ENCODE measurements around the gene SGK1.
"Not testable (repeated sequence)": the region's sequence is repeated elsewhere in the genome, so short reads cannot be mapped to it uniquely, and the experiment has no call there.

The SGK1 gene

DNA sequence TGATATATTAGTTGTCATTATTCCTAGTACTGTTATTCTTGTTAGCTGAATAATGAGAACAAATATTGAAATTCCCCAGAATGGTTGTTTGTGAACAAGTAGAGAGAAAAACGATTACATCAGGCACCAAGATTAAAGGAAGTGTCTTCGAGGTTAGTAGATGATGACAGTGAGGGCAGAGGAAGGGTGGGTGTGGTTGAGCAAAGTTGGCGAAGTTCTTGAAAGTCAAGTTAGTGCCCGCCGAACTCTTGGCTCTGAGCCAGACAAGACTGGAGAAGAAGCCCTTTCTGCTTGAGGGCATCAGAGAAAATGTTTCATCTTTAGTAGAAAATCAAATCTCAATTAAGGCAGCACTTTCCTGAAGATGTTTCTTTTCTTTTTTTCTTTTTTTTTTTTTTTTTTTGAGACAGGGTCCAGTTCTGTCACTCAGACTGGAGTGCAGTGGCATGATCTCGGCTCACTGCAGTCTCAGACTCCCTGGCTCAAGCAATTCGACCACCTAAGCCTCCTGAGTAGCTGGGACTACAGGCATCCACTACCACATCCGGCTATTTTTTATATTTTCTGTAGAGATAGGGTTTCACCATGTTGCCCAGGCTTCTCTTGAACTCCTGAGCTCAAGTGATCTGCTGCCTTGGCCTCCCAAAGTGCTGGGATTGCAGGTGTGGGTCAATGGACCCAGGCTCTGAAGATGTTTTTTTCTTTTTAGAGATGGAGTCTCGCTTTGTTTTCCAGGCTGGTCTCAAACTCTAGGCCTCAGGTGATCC is 77.1 kb downstream of the SGK1 start:
- Histone ChIP-seq H3K9me3 (ENCODE audit: control extremely low read depth in 1 of 5, control insufficient read depth in 4 of 5, insufficient read depth in 2 of 5, low read depth in 1 of 5, low read length in 4 of 5) (no peaks in the 10 kb centered on the region), H3K4me3 (ENCODE audit: control insufficient read depth in 1 of 7, extremely low read depth in 1 of 7, insufficient read depth in 4 of 7, low read depth in 2 of 7, low read length in 6 of 7) (no peak overlapping the region), H3K4me1 (ENCODE audit: control extremely low read depth in 1 of 4, control insufficient read depth in 4 of 4, insufficient read depth in 4 of 4, low read length in 3 of 4) (peaks cover 3 to 5% (median 3%) of the 10 kb centered on the region in 4 experiments), H3K27me3 (replicated peaks in 2 of 5; ENCODE audit: control insufficient read depth in 4 of 5, insufficient read depth in 5 of 5, low read length in 4 of 5) (no peaks in the 10 kb centered on the region), H3K27ac (ENCODE audit: insufficient read depth in 1 of 2, low read depth in 1 of 2, low read length in 2 of 2, poor library complexity in 1 of 2, severe bottlenecking in 2 of 2) (no peak overlapping the region), H3K36me3 (ENCODE audit: control insufficient read depth in 4 of 4, insufficient read depth in 4 of 4, low read length in 3 of 4) (no peaks in the 10 kb centered on the region)
- WGBS (ENCODE audit: insufficient coverage), result 78% methylated on average over 6 of the region's 9 CpGs
- DNase-seq, result peak; percentile 42 to 83 (median 82)
- ChIA-PET CTCF (interaction anchor here (1.0 kb wide), 1 partner anchor 65 kb away, joined by 3 read pairs; no protein-coding TSS in a partner anchor), POLR2A (no interaction called here)

- no peak for DNase-seq
- Histone ChIP-seq H3K27ac (ENCODE audit: insufficient read depth in 1 of 2, low read depth in 1 of 2, low read length in 2 of 2, poor library complexity in 1 of 2, severe bottlenecking in 2 of 2) (no peak overlapping the region), H3K9me3 (ENCODE audit: control extremely low read depth in 1 of 5, control insufficient read depth in 4 of 5, insufficient read depth in 2 of 5, low read depth in 1 of 5, low read length in 4 of 5) (no peaks in the 10 kb centered on the region), H3K27me3 (replicated peaks in 2 of 5; ENCODE audit: control insufficient read depth in 4 of 5, insufficient read depth in 5 of 5, low read length in 4 of 5) (no peaks in the 10 kb centered on the region), H3K4me1 (ENCODE audit: control extremely low read depth in 1 of 4, control insufficient read depth in 4 of 4, insufficient read depth in 4 of 4, low read length in 3 of 4) (peaks cover 3 to 12% (median 5%) of the 10 kb centered on the region in 4 experiments), H3K4me3 (ENCODE audit: control insufficient read depth in 1 of 7, extremely low read depth in 1 of 7, insufficient read depth in 4 of 7, low read depth in 2 of 7, low read length in 6 of 7) (no peak overlapping the region), H3K36me3 (ENCODE audit: control insufficient read depth in 4 of 4, insufficient read depth in 4 of 4, low read length in 3 of 4) (no peaks in the 10 kb centered on the region)
- WGBS (ENCODE audit: insufficient coverage), result 60% methylated on average over 3 of the region's 6 CpGs
- POLR2A ChIA-PET, result no interaction called here
- CTCF ChIA-PET, result no interaction called here
Observed at GRCh38 chr6:134238960-134239795, 78.7 kb downstream of the SGK1 start.

- Histone ChIP-seq H3K4me3 (ENCODE audit: control insufficient read depth in 1 of 7, extremely low read depth in 1 of 7, insufficient read depth in 4 of 7, low read depth in 2 of 7, low read length in 6 of 7) (no peak overlapping the region), H3K4me1 (ENCODE audit: control extremely low read depth in 1 of 4, control insufficient read depth in 4 of 4, insufficient read depth in 4 of 4, low read length in 3 of 4) (peaks cover 3 to 12% (median 5%) of the 10 kb centered on the region in 4 experiments), H3K27ac (ENCODE audit: insufficient read depth in 1 of 2, low read depth in 1 of 2, low read length in 2 of 2, poor library complexity in 1 of 2, severe bottlenecking in 2 of 2) (no peak overlapping the region), H3K36me3 (ENCODE audit: control insufficient read depth in 4 of 4, insufficient read depth in 4 of 4, low read length in 3 of 4) (no peaks in the 10 kb centered on the region), H3K27me3 (replicated peaks in 2 of 5; ENCODE audit: control insufficient read depth in 4 of 5, insufficient read depth in 5 of 5, low read length in 4 of 5) (no peaks in the 10 kb centered on the region), H3K9me3 (ENCODE audit: control extremely low read depth in 1 of 5, control insufficient read depth in 4 of 5, insufficient read depth in 2 of 5, low read depth in 1 of 5, low read length in 4 of 5) (no peaks in the 10 kb centered on the region)
- CTCF ChIA-PET, result no interaction called here
- POLR2A ChIA-PET, result no interaction called here
- DNase-seq, result no peak
- WGBS (ENCODE audit: insufficient coverage), result no CpG with 5 or more reads among the region's 2 CpGs
Observed at GRCh38 chr6:134238006-134238405, 79.9 kb downstream of the SGK1 start.

DNA sequence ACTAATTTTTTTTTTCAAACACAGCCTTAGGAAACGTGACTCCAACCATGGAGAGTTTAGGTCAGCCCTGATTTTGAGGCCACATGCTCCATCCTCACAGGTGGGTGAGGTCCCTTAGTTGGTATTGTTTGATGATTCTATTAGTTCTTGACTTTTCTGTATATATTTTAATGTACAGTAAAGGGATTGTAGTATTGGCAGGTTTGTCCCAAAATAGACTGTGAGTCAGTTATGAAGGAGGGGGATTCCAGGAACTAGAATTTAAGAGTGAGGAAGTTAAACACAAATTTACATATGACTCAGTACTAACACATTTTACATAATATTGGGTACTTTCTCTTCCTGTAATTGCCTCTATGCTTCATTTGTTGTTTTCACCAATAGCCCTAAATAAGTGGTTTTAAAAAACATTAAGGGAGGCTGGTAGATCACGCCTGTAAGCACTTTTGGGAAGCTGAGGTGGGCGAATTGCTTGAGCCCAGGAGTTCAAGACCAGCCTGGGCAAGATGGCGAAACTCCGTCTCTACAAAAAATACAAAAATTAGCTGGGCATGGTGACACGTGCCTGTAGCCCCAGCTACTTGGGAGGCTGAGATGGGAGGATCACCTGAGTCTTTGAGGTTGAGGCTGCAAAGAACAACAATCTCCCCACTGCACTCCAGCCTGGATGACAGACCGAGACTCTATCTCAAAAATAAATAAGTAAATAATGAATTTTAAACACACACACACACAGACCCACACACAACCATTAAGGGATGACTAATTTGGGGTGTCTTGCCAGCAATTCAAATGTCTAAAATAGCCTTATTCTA is 81.8 kb downstream of the SGK1 start:
- no peaks in the 10 kb centered on the region for H3K9me3 ChIP-seq (ENCODE audit: control extremely low read depth in 1 of 5, control insufficient read depth in 4 of 5, insufficient read depth in 2 of 5, low read depth in 1 of 5, low read length in 4 of 5)
- H3K4me1 ChIP-seq (ENCODE audit: control extremely low read depth in 1 of 4, control insufficient read depth in 4 of 4, insufficient read depth in 4 of 4, low read length in 3 of 4), result peaks cover 3 to 12% (median 5%) of the 10 kb centered on the region in 4 experiments
- H3K27me3 ChIP-seq (replicated peaks in 2 of 5; ENCODE audit: control insufficient read depth in 4 of 5, insufficient read depth in 5 of 5, low read length in 4 of 5), result no peaks in the 10 kb centered on the region
- H3K27ac ChIP-seq (ENCODE audit: insufficient read depth in 1 of 2, low read depth in 1 of 2, low read length in 2 of 2, poor library complexity in 1 of 2, severe bottlenecking in 2 of 2), result peak overlapping the region in 1 of 2 experiments; percentile 57
- CTCF ChIA-PET, result no interaction called here
- DNase-seq, result peak; percentile 43 to 85 (median 78)
- POLR2A ChIA-PET, result no interaction called here
- H3K36me3 ChIP-seq (ENCODE audit: control insufficient read depth in 4 of 4, insufficient read depth in 4 of 4, low read length in 3 of 4), result no peaks in the 10 kb centered on the region
- WGBS (ENCODE audit: insufficient coverage), result 100% methylated on average over 1 of the region's 7 CpGs
- peak overlapping the region in 1 of 7 experiments; percentile 13 for H3K4me3 ChIP-seq (ENCODE audit: control insufficient read depth in 1 of 7, extremely low read depth in 1 of 7, insufficient read depth in 4 of 7, low read depth in 2 of 7, low read length in 6 of 7)

DNA sequence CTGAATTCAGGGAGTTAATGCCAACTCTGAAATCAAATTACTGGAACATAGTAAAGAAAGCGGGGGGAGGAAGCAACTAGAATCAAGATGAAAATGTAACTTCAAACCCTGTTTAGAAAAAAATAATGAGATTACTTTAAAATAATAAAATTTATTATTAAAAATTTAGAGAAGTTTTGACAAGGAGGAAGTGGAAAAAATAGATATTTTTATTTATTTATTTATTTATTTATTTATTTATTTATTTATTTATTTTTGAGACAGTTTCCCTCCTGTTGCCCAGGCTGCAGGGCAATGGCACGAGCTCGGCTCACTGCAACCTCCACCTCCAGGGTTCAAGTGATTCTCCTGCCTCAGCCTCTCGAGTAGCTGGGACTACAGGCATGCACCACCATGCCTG is 82.6 kb downstream of the SGK1 start:
- CTCF ChIA-PET, result interaction anchor here (1.1 kb wide), 1 partner anchor 52 kb away, joined by 3 read pairs; no protein-coding TSS in a partner anchor
- WGBS (ENCODE audit: insufficient coverage), result 80% methylated on average over 1 of the region's 4 CpGs
- Histone ChIP-seq H3K27ac (ENCODE audit: insufficient read depth in 1 of 2, low read depth in 1 of 2, low read length in 2 of 2, poor library complexity in 1 of 2, severe bottlenecking in 2 of 2) (peak overlapping the region in 1 of 2 experiments; percentile 57), H3K4me1 (ENCODE audit: control extremely low read depth in 1 of 4, control insufficient read depth in 4 of 4, insufficient read depth in 4 of 4, low read length in 3 of 4) (peaks cover 1 to 17% (median 6%) of the 10 kb centered on the region in 4 experiments)
- DNase-seq; H3K4me3 ChIP-seq (ENCODE audit: control insufficient read depth in 1 of 7, extremely low read depth in 1 of 7, insufficient read depth in 4 of 7, low read depth in 2 of 7, low read length in 6 of 7); POLR2A ChIA-PET; H3K36me3 ChIP-seq (ENCODE audit: control insufficient read depth in 4 of 4, insufficient read depth in 4 of 4, low read length in 3 of 4); H3K27me3 ChIP-seq (replicated peaks in 2 of 5; ENCODE audit: control insufficient read depth in 4 of 5, insufficient read depth in 5 of 5, low read length in 4 of 5); H3K9me3 ChIP-seq (ENCODE audit: control extremely low read depth in 1 of 5, control insufficient read depth in 4 of 5, insufficient read depth in 2 of 5, low read depth in 1 of 5, low read length in 4 of 5): not testable (repeated sequence)

- DNase-seq, result no peak
- 100% methylated on average over 4 of the region's 5 CpGs for WGBS (ENCODE audit: insufficient coverage)
- peaks cover 0 to 24% (median 8%) of the 10 kb centered on the region in 4 experiments for H3K4me1 ChIP-seq (ENCODE audit: control extremely low read depth in 1 of 4, control insufficient read depth in 4 of 4, insufficient read depth in 4 of 4, low read length in 3 of 4)
- H3K27me3 ChIP-seq (replicated peaks in 2 of 5; ENCODE audit: control insufficient read depth in 4 of 5, insufficient read depth in 5 of 5, low read length in 4 of 5), result no peaks in the 10 kb centered on the region
- no peaks in the 10 kb centered on the region for H3K36me3 ChIP-seq (ENCODE audit: control insufficient read depth in 4 of 4, insufficient read depth in 4 of 4, low read length in 3 of 4)
- no peaks in the 10 kb centered on the region for H3K9me3 ChIP-seq (ENCODE audit: control extremely low read depth in 1 of 5, control insufficient read depth in 4 of 5, insufficient read depth in 2 of 5, low read depth in 1 of 5, low read length in 4 of 5)
- no peak overlapping the region for H3K27ac ChIP-seq (ENCODE audit: insufficient read depth in 1 of 2, low read depth in 1 of 2, low read length in 2 of 2, poor library complexity in 1 of 2, severe bottlenecking in 2 of 2)
- POLR2A ChIA-PET, result no interaction called here
- no peak overlapping the region for H3K4me3 ChIP-seq (ENCODE audit: control insufficient read depth in 1 of 7, extremely low read depth in 1 of 7, insufficient read depth in 4 of 7, low read depth in 2 of 7, low read length in 6 of 7)
- CTCF ChIA-PET, result no interaction called here
Observed at GRCh38 chr6:134233180-134233955, 84.5 kb downstream of the SGK1 start.

Measured in common myeloid progenitor, CD34-positive (primary cell).